Dedifferentiated amniotic fluid mesenchymal stem cell (primary cell): Measurements from ENCODE around the gene GNAO1.

Source experiments
- DNase-seq: peaks from one replicate; pipeline ENCODE4 v3.0.0-alpha.2; 2016; ENCODE audit errors: extremely low spot score

Gene GNAO1

DNA sequence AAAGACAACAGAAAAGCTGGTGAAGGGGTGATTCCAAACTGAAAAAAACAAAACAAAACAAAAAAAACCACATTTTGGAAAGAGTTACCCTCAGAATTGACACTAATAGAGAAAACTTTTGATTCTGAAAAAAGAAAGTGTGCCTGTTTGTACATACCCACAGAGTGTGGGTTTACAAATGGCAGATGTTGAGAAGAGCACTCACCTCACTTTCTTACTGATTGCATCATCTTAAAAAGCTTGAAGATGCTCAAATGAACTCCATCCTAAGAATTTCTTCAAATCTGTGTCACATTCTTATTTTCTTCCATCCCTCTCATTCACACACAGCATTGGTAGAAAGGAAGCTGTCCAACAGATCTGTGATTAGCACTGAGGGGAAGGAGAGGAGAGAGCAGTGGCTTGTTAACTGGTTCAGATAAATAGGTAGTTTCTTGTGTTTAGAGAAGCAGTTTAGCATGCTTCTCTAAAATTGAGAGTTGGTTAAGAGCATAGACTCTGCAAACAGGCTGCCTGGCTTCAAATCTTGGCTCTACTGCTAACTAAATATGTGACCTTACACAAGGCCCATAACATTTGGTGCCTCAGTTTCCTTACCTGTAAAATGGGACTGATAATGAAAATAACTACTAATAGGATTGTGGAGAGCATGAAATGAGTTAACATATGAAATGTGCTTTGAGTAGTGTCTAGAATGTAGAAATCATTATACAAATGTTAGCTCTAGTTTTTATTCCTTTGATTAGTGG is 6.9 kb downstream of the GNAO1 start:
- DNase-seq, result no peak

DNA sequence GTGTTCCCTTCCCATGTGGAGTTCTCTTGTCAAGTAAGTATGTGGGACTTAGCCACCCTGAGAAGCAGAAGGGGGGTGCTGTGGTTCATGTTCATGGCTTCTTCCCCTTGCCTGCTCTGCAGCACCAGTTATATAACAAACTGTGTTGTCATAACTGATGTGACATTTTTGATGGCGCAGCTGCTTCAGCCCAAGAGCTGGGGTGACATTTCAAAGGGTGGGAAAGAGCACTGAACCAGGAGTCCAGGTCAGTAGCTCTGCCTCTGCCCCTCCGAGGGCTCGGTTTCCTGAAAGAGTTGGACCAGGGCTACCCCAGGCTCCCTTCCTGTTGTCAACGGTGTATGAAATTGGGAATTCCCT is 7.4 kb downstream of the GNAO1 start:
- DNase-seq, result no peak

DNA sequence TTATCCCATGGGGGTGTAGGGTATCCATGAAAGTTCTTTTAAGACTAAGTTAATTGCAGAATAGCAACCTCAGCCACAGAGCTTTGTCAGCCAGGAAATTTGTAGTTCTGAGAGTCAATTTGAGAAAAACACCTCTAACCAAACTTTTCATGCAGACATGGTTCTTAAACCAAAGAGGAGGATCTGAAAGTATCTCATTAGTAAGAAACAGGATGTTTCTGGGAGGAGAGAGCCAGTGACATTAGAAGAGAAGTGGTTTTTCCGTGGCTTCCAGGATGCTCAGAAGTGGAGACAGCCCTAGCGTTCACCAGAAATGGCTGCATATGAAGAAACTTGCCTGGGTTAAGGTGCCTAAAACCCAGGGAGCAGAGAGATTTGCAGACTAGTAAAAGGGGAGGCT is 7.9 kb downstream of the GNAO1 start:
- DNase-seq, result no peak

- DNase-seq, result no peak
These were observed 9.7 kb downstream of the GNAO1 start for GRCh38 chr16:56201030-56201429.

DNA sequence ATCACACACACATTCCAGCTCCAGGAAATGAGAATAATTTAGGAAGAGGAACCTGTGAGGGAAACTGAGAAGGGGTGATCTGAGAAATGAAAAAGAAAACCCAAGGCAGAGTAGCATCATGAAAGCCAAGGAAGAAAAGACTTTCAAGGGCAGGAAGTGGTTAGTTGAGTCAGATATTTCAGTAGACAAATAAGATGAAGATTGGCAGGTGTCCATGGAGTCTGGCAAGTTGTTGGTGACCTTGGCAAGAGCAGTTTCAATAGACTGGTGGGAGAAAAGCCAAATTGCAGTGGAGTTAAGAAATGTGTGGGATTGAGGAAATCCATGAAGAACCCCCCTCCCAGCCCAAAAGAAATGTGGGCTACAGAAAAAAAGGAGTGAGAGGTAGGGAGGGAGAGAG is 10.7 kb downstream of the GNAO1 start:
- no peak for DNase-seq

DNA sequence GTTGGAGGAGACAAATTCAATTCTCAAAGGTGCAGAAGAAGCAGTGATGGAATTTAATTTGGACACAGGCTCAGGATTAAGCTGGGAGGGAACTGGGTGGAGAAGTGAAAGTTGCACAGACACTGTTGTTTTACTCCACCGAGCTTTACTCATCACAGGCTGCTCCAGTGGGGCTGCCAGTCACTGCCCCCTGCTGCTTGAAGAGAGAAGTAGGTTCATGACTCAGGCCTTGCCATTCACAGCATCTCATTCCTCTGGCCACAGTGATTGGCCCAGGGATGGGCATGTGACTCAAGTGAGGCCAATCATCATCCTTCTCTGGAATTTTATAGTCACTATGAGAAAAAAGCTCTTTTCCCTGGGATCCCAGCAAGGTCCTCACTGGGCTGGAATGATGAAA is 11.8 kb downstream of the GNAO1 start:
- DNase-seq, result no peak

GRCh38 chr16:56204816-56205215 is 13.5 kb downstream of the GNAO1 start:
- DNase-seq, result no peak

- no peak for DNase-seq
These were observed 15.7 kb downstream of the GNAO1 start for GRCh38 chr16:56206951-56207350.

GRCh38 chr16:56207421-56207820 is 16.1 kb downstream of the GNAO1 start:
- DNase-seq, result no peak

- DNase-seq, result no peak
These were observed 20.2 kb downstream of the GNAO1 start for GRCh38 chr16:56211435-56211981.

GRCh38 chr16:56212144-56212543 is 20.9 kb downstream of the GNAO1 start:
- no peak for DNase-seq

GRCh38 chr16:56221995-56222394 is 30.7 kb downstream of the GNAO1 start:
- no peak for DNase-seq

DNA sequence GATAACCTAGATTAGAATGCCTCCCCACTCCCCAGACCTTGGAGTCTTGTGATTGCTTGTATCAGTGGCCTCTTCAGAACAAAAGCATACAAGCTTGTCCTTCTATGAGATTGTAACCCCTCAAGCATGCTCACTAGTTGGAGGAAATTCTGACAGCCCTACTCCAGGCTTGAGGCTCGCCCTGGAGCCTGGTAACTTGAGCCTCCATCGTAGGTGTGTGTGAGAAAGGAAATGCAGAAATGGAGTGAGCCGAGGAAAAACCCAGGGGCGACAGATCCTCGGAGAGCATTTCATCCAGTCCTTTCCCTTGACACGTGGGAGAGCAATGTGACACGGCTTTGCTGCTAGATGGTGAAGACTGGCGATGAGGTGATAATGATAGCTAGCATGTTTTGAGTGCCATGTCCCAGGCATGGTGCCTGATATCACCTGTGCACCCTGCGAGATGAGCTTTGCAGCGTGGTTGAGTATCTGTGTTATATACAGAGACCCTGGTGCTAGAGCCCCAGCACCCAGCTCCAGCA is 31.2 kb downstream of the GNAO1 start:
- no peak for DNase-seq

DNA sequence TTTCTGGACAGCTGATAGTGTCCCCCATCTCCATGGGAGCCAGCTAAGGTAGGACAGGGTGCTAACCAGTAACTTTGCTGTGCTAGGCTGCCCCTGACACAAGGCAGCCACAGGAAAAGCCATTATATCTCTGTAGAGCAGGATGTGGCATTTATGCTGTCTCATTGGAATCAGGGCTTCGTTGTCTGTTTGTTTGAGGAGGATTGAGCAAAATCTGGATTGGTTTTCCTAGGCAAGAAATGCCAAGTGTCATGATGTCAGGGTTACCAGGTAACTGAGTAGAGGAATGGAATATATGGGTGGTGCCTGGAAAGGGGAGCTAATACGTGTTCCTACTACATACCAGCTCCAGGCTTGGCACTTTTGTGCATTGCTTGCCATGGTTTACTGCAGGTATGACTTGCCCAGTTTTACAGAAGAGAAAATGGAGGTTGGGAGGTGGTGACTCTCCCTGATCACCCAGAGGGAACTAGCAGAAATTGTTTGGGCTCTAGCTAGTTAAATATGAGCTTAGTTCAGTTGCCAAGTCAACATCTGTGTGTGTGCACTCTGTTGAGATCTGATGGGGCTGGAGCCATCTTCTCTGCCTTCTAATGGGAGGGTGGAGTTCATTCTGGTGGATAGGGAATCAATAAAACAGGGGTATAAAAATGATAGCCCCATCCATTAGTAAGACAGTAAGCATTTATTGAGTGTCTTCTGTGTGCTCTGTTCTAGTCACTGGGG is 33.9 kb downstream of the GNAO1 start:
- no peak for DNase-seq

DNA sequence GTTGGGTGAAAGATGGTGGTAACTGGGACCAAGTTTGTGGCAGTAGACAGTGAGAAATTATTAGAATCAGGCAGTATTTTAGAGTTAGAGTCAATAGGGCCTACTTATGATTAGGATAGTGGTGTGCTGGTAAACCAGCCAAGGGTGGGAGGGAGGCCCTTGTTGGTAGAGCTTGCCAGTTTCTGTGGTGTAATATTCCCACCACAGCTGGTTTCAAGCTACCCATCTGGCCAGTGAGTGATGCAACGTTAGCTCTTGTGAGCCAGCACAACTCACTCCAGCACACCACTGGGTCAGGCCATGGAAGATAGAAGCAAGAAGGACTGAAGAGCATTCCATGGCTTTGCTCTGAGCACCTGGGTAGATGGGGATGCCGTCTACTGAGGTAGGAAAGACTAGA is 34.9 kb downstream of the GNAO1 start:
- no peak for DNase-seq

- no peak for DNase-seq
These were observed 35.7 kb downstream of the GNAO1 start for GRCh38 chr16:56226845-56227525.

DNA sequence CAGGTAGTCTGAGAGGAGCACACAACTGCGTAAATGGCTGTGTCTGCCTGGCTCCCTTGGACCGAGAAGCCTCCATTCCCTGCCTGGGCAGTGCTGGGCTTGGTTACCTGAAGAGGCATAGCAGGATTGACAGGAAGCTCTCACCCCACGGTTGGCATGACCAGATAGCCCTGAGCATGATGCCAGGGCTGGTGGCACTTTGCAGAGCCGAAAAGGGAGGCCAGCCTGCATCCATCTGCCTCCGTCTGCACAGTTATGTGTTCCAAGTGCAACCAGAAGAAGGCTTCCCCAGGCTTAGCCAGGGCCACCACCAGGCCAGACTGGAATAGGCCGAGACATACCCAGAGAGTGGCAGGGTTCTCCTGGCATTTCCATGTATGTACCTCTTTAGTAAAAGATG is 36.6 kb downstream of the GNAO1 start:
- no peak for DNase-seq

- DNase-seq, result no peak
These were observed 37.2 kb downstream of the GNAO1 start for GRCh38 chr16:56228476-56228875.

- no peak for DNase-seq
These were observed 42.7 kb downstream of the GNAO1 start for GRCh38 chr16:56233795-56234566.

GRCh38 chr16:56234737-56235136 is 43.4 kb downstream of the GNAO1 start:
- no peak for DNase-seq

DNA sequence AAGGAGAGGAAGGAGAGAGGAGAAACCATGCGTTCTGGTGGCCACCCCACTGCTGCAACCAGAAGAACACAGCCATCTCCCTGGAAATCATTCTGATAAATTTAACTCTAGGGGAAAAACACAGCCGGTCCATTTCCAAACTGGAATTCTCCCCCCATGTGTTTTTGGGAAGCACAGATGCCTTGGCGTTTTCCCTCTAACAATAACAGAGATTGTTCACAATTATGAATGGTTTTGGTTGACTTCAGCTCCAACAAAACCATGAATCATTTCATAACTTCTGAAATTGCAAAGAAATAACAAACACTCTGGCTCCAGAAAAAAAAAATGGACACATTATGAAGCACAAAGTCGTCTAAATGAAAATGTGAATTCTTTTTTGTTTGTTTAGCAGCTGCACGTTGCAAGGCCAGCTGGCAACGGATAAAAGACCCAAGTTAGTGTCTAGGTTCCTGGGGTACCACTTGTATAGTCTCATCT is 46.2 kb downstream of the GNAO1 start:
- DNase-seq, result peak; percentile 52

DNA sequence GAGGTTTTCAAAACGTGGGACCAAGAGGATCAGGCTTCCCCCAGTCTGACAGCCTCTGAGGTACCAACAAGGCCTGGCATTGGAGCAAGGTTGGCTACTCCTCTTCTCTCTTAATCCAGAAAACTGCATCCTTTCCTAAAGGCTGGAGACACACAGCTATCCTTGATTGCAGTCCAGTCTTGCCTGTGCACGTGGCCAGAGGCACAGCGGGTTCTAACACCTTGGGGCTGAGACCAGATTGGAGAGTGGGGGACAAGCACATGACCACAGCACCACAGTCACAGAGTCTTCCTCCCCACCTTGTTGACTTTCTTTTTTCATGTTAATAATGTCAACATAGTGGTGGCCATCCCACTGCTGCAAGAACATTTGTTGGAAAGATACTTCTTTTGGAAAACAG is 46.9 kb downstream of the GNAO1 start:
- DNase-seq, result no peak
